IMR-90 (cell line): Measurements from ENCODE around the gene TAS2R8. TPM values are rescaled to one million over a fixed set of nuclear protein-coding genes. Genes with fewer than 3 reads are reported as not detected.

ENCODE experiments used
- ATAC-seq: fragments of 200-7000 bp; cut with Tn5 transposase; 2 replicates; pipeline ENCODE4 v1.9.1; 2020; ENCODE audit warnings: low read depth, mild to moderate bottlenecking, moderate library complexity
- BruUV-seq: library from RNA; stranded (reverse); fragments of 400-500 nt; replicated peaks from 2 replicates; lab custom pipeline; 2021; lab: Mats Ljungman, UMichigan
- CTCF ChIA-PET: fragments of 300-600 bp; formaldehyde crosslinking; extraction: SDS; loops from one replicate; lab custom pipeline; 2021; ENCODE audit warnings: antibody characterized with exemption; lab: Yijun Ruan, JAX
- POLR2A ChIA-PET: fragments of 300-600 bp; sonication (Branson Sonifier 250); formaldehyde crosslinking; loops from one replicate; lab custom pipeline; 2022; ENCODE audit warnings: antibody characterized with exemption; ENCODE audit not compliant: unreplicated experiment; lab: Charles Lee
- DNase-seq: peaks from one replicate; pipeline ENCODE4 v3.0.0; 2013
- H2AFZ ChIP-seq: replicated peaks from 2 replicates; pipeline ENCODE3; 2013; ENCODE audit warnings: low read length, mild to moderate bottlenecking; ENCODE audit not compliant: poor library complexity
- H2AK5ac ChIP-seq: 2 replicates; pipeline ENCODE4 v1.6.1; 2013; ENCODE audit warnings: low read depth, low read length, inconsistent platforms
- H2AK9ac ChIP-seq: replicated peaks from 2 replicates; pipeline ENCODE3; 2013; ENCODE audit warnings: mild to moderate bottlenecking, low read depth, low read length, moderate library complexity; ENCODE audit not compliant: poor library complexity
- H2BK120ac ChIP-seq: 2 replicates; pipeline ENCODE4 v1.6.1; 2013; ENCODE audit warnings: low read depth, low read length, inconsistent platforms
- H2BK15ac ChIP-seq: 3 replicates; pipeline ENCODE4 v1.6.1; 2013; ENCODE audit warnings: low read depth, low read length, inconsistent platforms
- H2BK20ac ChIP-seq: 2 replicates; pipeline ENCODE4 v1.6.1; 2013; ENCODE audit warnings: low read depth, mild to moderate bottlenecking, inconsistent platforms, low read length, moderate library complexity
- H2BK5ac ChIP-seq: 2 replicates; pipeline ENCODE4 v1.6.1; 2013; ENCODE audit warnings: mild to moderate bottlenecking, low read depth, low read length, inconsistent platforms; ENCODE audit not compliant: poor library complexity, severe bottlenecking
- H3K14ac ChIP-seq: replicated peaks from 2 replicates; pipeline ENCODE4 v1.6.1; 2013; ENCODE audit warnings: low read depth, low read length, inconsistent platforms
- H3K18ac ChIP-seq: 2 replicates; pipeline ENCODE4 v1.6.1; 2013; ENCODE audit warnings: low read depth, low read length, control low read depth
- H3K23ac ChIP-seq: 2 replicates; pipeline ENCODE4 v1.6.1; 2013; ENCODE audit warnings: low read depth, low read length, inconsistent platforms
- H3K27ac ChIP-seq: 2 replicates; pipeline ENCODE4 v1.5.1; 2013; ENCODE audit warnings: mild to moderate bottlenecking, control low read depth, low read length; ENCODE audit not compliant: insufficient read depth
- H3K27me3 ChIP-seq: 2 replicates; pipeline ENCODE4 v1.6.1; 2013; ENCODE audit warnings: low read length; ENCODE audit not compliant: control insufficient read depth, insufficient read depth
- H3K36me3 ChIP-seq: 2 replicates; pipeline ENCODE4 v1.6.1; 2013; ENCODE audit warnings: low read length, mixed read lengths; ENCODE audit not compliant: control insufficient read depth, insufficient read depth
- H3K4ac ChIP-seq: 2 replicates; pipeline ENCODE4 v1.6.1; 2013; ENCODE audit warnings: low read depth, low read length, inconsistent platforms
- H3K4me1 ChIP-seq: 2 replicates; pipeline ENCODE4 v1.6.1; 2013; ENCODE audit warnings: low read length, mixed read lengths; ENCODE audit not compliant: control insufficient read depth, insufficient read depth
- H3K4me2 ChIP-seq: 2 replicates; pipeline ENCODE4 v1.6.1; 2013; ENCODE audit warnings: low read depth, mild to moderate bottlenecking, control low read depth, low read length, moderate library complexity
- H3K4me3 ChIP-seq: 2 replicates; pipeline ENCODE4 v1.5.1; 2013; ENCODE audit warnings: low read depth, mild to moderate bottlenecking, control low read depth, low read length, moderate library complexity; ENCODE audit not compliant: insufficient read depth
- H3K56ac ChIP-seq: 2 replicates; pipeline ENCODE4 v1.6.1; 2013; ENCODE audit warnings: low read length, inconsistent platforms; ENCODE audit not compliant: insufficient read depth; ENCODE audit errors: extremely low read depth
- H3K79me1 ChIP-seq, 2 experiments: 2 replicates each; pipeline ENCODE4 v1.6.1; 2013; ENCODE audit warnings: low read length in 2 of 2, inconsistent platforms in 1 of 2, low read depth in 1 of 2
- H3K9ac ChIP-seq: 2 replicates; pipeline ENCODE4 v1.6.1; 2013; ENCODE audit warnings: low read depth, low read length, control low read depth
- H3K9me1 ChIP-seq: 2 replicates; pipeline ENCODE4 v1.6.1; 2013; ENCODE audit warnings: low read length, inconsistent platforms; ENCODE audit not compliant: insufficient read depth
- H3K9me3 ChIP-seq: 2 replicates; pipeline ENCODE4 v1.6.1; 2013; ENCODE audit warnings: low read length; ENCODE audit not compliant: control insufficient read depth, insufficient read depth
- H4K20me1 ChIP-seq: 2 replicates; pipeline ENCODE4 v1.6.1; 2013; ENCODE audit warnings: low read length, inconsistent platforms; ENCODE audit not compliant: insufficient read depth
- H4K5ac ChIP-seq: 2 replicates; pipeline ENCODE4 v1.6.1; 2013; ENCODE audit warnings: mild to moderate bottlenecking, low read depth, low read length, control low read depth
- H4K8ac ChIP-seq, 2 experiments: 2 replicates each; pipeline ENCODE4 v1.6.1; 2013; ENCODE audit warnings: low read depth in 2 of 2, low read length in 2 of 2, control low read depth in 1 of 2, inconsistent platforms in 1 of 2
- H4K91ac ChIP-seq: 2 replicates; pipeline ENCODE4 v1.6.1; 2013; ENCODE audit warnings: low read depth, low read length, inconsistent platforms; ENCODE audit not compliant: insufficient read depth
- BHLHE40 ChIP-seq: fragments of 150-350 bp; IDR thresholded peaks from 2 replicates; pipeline ENCODE4 v1.6.1; 2016; ENCODE audit warnings: mild to moderate bottlenecking, low read depth, low read length
- CEBPB ChIP-seq: IDR thresholded peaks from 2 replicates; pipeline ENCODE4 v1.6.1; 2012; ENCODE audit warnings: low read depth, low read length, improper control_type of control experiment
- ELK1 ChIP-seq: fragments of 150-350 bp; IDR thresholded peaks from 2 replicates; pipeline ENCODE4 v1.6.1; 2016; ENCODE audit warnings: low read depth, mild to moderate bottlenecking, low read length, moderate library complexity, borderline replicate concordance
- FOS ChIP-seq: fragments of 150-350 bp; IDR thresholded peaks from 2 replicates; pipeline ENCODE4 v1.6.1; 2016; ENCODE audit warnings: low read depth, low read length
- MAFK ChIP-seq: IDR thresholded peaks from 2 replicates; pipeline ENCODE4 v1.6.1; 2012; ENCODE audit warnings: low read depth, low read length, improper control_type of control experiment
- MAZ ChIP-seq: IDR thresholded peaks from 2 replicates; pipeline ENCODE4 v1.6.1; 2012; ENCODE audit warnings: low read depth, mild to moderate bottlenecking, low read length, improper control_type of control experiment, moderate library complexity, borderline replicate concordance
- MXI1 ChIP-seq: IDR thresholded peaks from 2 replicates; pipeline ENCODE4 v1.6.1; 2012; ENCODE audit warnings: low read depth, mild to moderate bottlenecking, low read length, moderate library complexity, borderline replicate concordance
- NFE2L2 ChIP-seq: fragments of 150-350 bp; IDR thresholded peaks from 2 replicates; pipeline ENCODE4 v1.6.1; 2016; ENCODE audit warnings: low read depth, mild to moderate bottlenecking, low read length
- RCOR1 ChIP-seq: IDR thresholded peaks from 2 replicates; pipeline ENCODE4 v1.6.1; 2012; ENCODE audit warnings: mild to moderate bottlenecking, low read length, improper control_type of control experiment; ENCODE audit not compliant: insufficient replicate concordance
- RFX5 ChIP-seq: IDR thresholded peaks from 2 replicates; pipeline ENCODE4 v1.8.0; 2012; ENCODE audit warnings: low read depth, mild to moderate bottlenecking, low read length, moderate library complexity
- SMC3 ChIP-seq: fragments of 150-350 bp; IDR thresholded peaks from 2 replicates; pipeline ENCODE4 v1.6.1; 2016; ENCODE audit warnings: low read depth, mild to moderate bottlenecking, antibody characterized with exemption, low read length, moderate library complexity
- USF2 ChIP-seq: fragments of 150-350 bp; IDR thresholded peaks from 2 replicates; pipeline ENCODE4 v1.6.1; 2017; ENCODE audit warnings: mild to moderate bottlenecking, antibody characterized with exemption, low read length, low read depth
- WGBS, 2 experiments: methylation state at CpG; one replicate each; pipeline versions ENCODE4 v1.1.5 to v1.1.7; 2013; ENCODE audit warnings: missing lambda C conversion rate in 2 of 2; ENCODE audit not compliant: insufficient read length in 1 of 2; ENCODE audit errors: extremely low coverage in 2 of 2; 5-methylcytosine and 5-hydroxymethylcytosine counted together
- dilution Hi-C: fragments of 300-500 bp; cut with HindIII; formaldehyde crosslinking; loops from one replicate; pipeline ENCODE4 v1.14.3; 2018; ENCODE audit warnings: low sequenced_read_pairs; ENCODE audit not compliant: unreplicated experiment
- in situ Hi-C: fragments of 300-500 bp; cut with MboI; formaldehyde crosslinking; loops from 3 replicates; pipeline ENCODE4 v1.14.3; 2019; ENCODE audit warnings: low sequenced_read_pairs, inconsistent platforms, mixed read lengths
- intact Hi-C: fragments of 100-400 bp; cut with micrococcal nuclease; formaldehyde crosslinking; loops from 2 replicates; pipeline ENCODE4 v1.10.0; 2022
- polyA plus RNA-seq, 3 experiments: library from polyadenylated mRNA; depleted of rRNA; stranded (reverse); fragments of >200 nt; gene quantifications; 2 replicates each; pipeline ENCODE4 v1.2.3, GENCODE V29; 2012; ENCODE audit warnings: low replicate concordance in 1 of 3
- total RNA-seq: library from RNA; depleted of rRNA; stranded (reverse); fragments of >200 nt; gene quantifications from 2 replicates; pipeline ENCODE4 v1.2.3, GENCODE V29; 2012

Gene TAS2R8
- total and polyA plus RNA-seq, 2 of the 4 experiments (the other 2 are of a cell fraction) = not detected

- DNase-seq (no peak), ATAC-seq (no peak)
- H3K4me3 ChIP-seq = no peak overlapping the region
- ChIA-PET CTCF (no interaction called here), POLR2A (no interaction called here)
- H3K56ac ChIP-seq = no peak overlapping the region
- no peak for TF ChIP-seq BHLHE40
- no peak for TF ChIP-seq NFE2L2
- no peak for TF ChIP-seq RFX5
- no peak for TF ChIP-seq MAFK
- no peak for TF ChIP-seq ELK1
- TF ChIP-seq USF2 = no peak
- no peak for TF ChIP-seq MXI1
- TF ChIP-seq CEBPB = no peak
- no peak for TF ChIP-seq SMC3
- no peak for TF ChIP-seq FOS
- TF ChIP-seq RCOR1 = no peak
- no peak for TF ChIP-seq MAZ
- H3K4ac ChIP-seq = no peak overlapping the region
- H3K18ac ChIP-seq = no peak overlapping the region
- no peak overlapping the region for H3K9ac ChIP-seq
- H4K8ac ChIP-seq = no peak overlapping the region
- BruUV-seq = no TSS peak
- H2BK20ac ChIP-seq = no peak overlapping the region
- WGBS, 2 experiments = 80% methylated on average over 1 of the region's 4 CpGs; no CpG with 5 or more reads in 1 of the 2 experiments
- H3K36me3 ChIP-seq = no peaks in the 10 kb centered on the region
- intact Hi-C loops (no loop called here), dilution Hi-C loops (no loop called here), in situ Hi-C loops (no loop called here)
- H2BK5ac ChIP-seq = no peak overlapping the region
- H3K23ac ChIP-seq = no peak overlapping the region
- no peaks in the 10 kb centered on the region for H4K20me1 ChIP-seq
- H3K4me1 ChIP-seq = no peaks in the 10 kb centered on the region
- no peak overlapping the region for H3K27ac ChIP-seq
- 0 out of 4 replicates have a peak, but pooled peaks cover 0 to 6% of the 10 kb centered on the region in 2 experiments for H3K79me1 ChIP-seq
- no peak overlapping the region for H2AK5ac ChIP-seq
- H4K5ac ChIP-seq = no peak overlapping the region
- H3K9me1 ChIP-seq = peaks cover 7% of the 10 kb centered on the region; the same call in 1 of the 2 replicates
- H4K91ac ChIP-seq = no peak overlapping the region
- H2BK120ac ChIP-seq = no peak overlapping the region
- H2BK15ac ChIP-seq = no peak overlapping the region
- no peak overlapping the region for H3K4me2 ChIP-seq
- H3K14ac ChIP-seq = no peak overlapping the region
- no peak overlapping the region for H2AFZ ChIP-seq
- no peaks in the 10 kb centered on the region for H3K27me3 ChIP-seq
- H2AK9ac ChIP-seq = no peak overlapping the region
- H3K9me3 ChIP-seq = no peaks in the 10 kb centered on the region; the same call in 1 of the 2 replicates
These were observed 44.3 kb upstream of the TAS2R8 start for GRCh38 chr12:10851243-10851858.
